PC-9 (cell line): ENCODE data around the gene FGF9. TPM values are rescaled to one million over a fixed set of nuclear protein-coding genes. Genes with fewer than 3 reads are reported as not detected.

Source experiments
- BruUV-seq: library from RNA; stranded (reverse); fragments of 400-500 nt; replicated peaks from 2 replicates; lab custom pipeline; 2021; lab: Mats Ljungman, UMichigan
- CTCF ChIA-PET: fragments of 300-600 bp; sonication (Branson Sonifier 250); formaldehyde crosslinking; loops from one replicate; lab custom pipeline; 2022; ENCODE audit warnings: antibody characterized with exemption; lab: Charles Lee
- POLR2A ChIA-PET: fragments of 300-600 bp; sonication (Branson Sonifier 250); formaldehyde crosslinking; loops from one replicate; lab custom pipeline; 2022; ENCODE audit warnings: antibody characterized with exemption; ENCODE audit not compliant: unreplicated experiment; lab: Charles Lee
- DNase-seq, 2 experiments: peaks; one replicate each; pipeline versions ENCODE4 v3.0.0 to v3.0.0-alpha.2; 2015 to 2022; ENCODE audit warnings: mixed read lengths in 1 of 2
- H2AFZ ChIP-seq: fragments of 200-600 bp; sonication (generic); 2 replicates; pipeline ENCODE4 v1.8.1; 2017; ENCODE audit warnings: antibody characterized with exemption
- H3F3A ChIP-seq: fragments of 200-600 bp; sonication (generic); 2 replicates; pipeline ENCODE4 v1.8.1; 2017; ENCODE audit warnings: antibody characterized with exemption, mild to moderate bottlenecking, low read depth; ENCODE audit not compliant: insufficient read depth
- H3K27ac ChIP-seq: fragments of 200-600 bp; sonication (generic); 2 replicates; pipeline ENCODE4 v1.6.1; 2016; ENCODE audit warnings: mixed run types
- H3K27me3 ChIP-seq: fragments of 200-600 bp; sonication (generic); 2 replicates; pipeline ENCODE4 v1.6.1; 2016; ENCODE audit warnings: low read depth, mixed run types; ENCODE audit not compliant: insufficient read depth
- H3K36me3 ChIP-seq: fragments of 200-600 bp; sonication (generic); 2 replicates; pipeline ENCODE4 v1.6.1; 2016; ENCODE audit warnings: low read depth, mixed run types
- H3K4me1 ChIP-seq: fragments of 200-600 bp; sonication (generic); replicated peaks from 2 replicates; pipeline ENCODE4 v1.6.1; 2016; ENCODE audit warnings: mixed run types; ENCODE audit not compliant: insufficient read depth
- H3K4me2 ChIP-seq: fragments of 200-600 bp; sonication (generic); 2 replicates; pipeline ENCODE4 v1.6.1; 2017; ENCODE audit warnings: mixed run types
- H3K4me3 ChIP-seq: fragments of 200-600 bp; sonication (generic); 2 replicates; pipeline ENCODE4 v1.6.1; 2016; ENCODE audit warnings: mixed run types
- H3K79me2 ChIP-seq: fragments of 200-600 bp; sonication (generic); 2 replicates; pipeline ENCODE4 v1.6.1; 2017; ENCODE audit warnings: low read depth, mixed run types
- H3K9me2 ChIP-seq: fragments of 200-600 bp; sonication (generic); 2 replicates; pipeline ENCODE4 v1.8.1; 2017; ENCODE audit warnings: mild to moderate bottlenecking; ENCODE audit not compliant: insufficient read depth
- H3K9me3 ChIP-seq: fragments of 200-600 bp; sonication (generic); 2 replicates; pipeline ENCODE4 v1.8.1; 2016; ENCODE audit warnings: low read depth; ENCODE audit not compliant: insufficient read depth
- H4K20me1 ChIP-seq: fragments of 200-600 bp; sonication (generic); 2 replicates; pipeline ENCODE4 v1.8.1; 2017; ENCODE audit not compliant: insufficient read depth
- CTCF ChIP-seq: fragments of 200-600 bp; sonication (generic); conservative IDR thresholded peaks from 2 replicates; pipeline ENCODE4 v1.6.1; 2017; ENCODE audit warnings: mixed run types, antibody characterized with exemption, mild to moderate bottlenecking, moderate library complexity
- EZH2 ChIP-seq: fragments of 200-600 bp; sonication (generic); IDR thresholded peaks from 2 replicates; pipeline ENCODE4 v1.8.0; 2017; ENCODE audit warnings: antibody characterized with exemption, low read depth
- intact Hi-C: fragments of 100-400 bp; cut with micrococcal nuclease; formaldehyde crosslinking; loops from one replicate; pipeline ENCODE4 v1.10.0; 2022; ENCODE audit not compliant: unreplicated experiment
- total RNA-seq: library from RNA; stranded (reverse); gene quantifications from 2 replicates; pipeline ENCODE4 v1.2.3, GENCODE V29; 2021

Gene FGF9
- total RNA-seq, 1 experiment from 2014 or later, result not detected

GRCh38 chr13:21691500-21691899, 20.6 kb downstream of the FGF9 start:
- intact Hi-C loops, result no loop called here
- no peak overlapping the region for H3K4me3 ChIP-seq
- H3K36me3 ChIP-seq, result no peaks in the 10 kb centered on the region
- H3K4me2 ChIP-seq, result no peak overlapping the region
- no peaks in the 10 kb centered on the region for H3K9me2 ChIP-seq
- ChIA-PET CTCF (no interaction called here), POLR2A (no interaction called here)
- H3K9me3 ChIP-seq, result no peaks in the 10 kb centered on the region
- no peak for TF ChIP-seq CTCF
- TF ChIP-seq EZH2, result no peak
- no peaks in the 10 kb centered on the region for H4K20me1 ChIP-seq
- H3F3A ChIP-seq, result no peaks in the 10 kb centered on the region
- no peaks in the 10 kb centered on the region for H3K4me1 ChIP-seq
- H3K27ac ChIP-seq, result no peak overlapping the region
- H3K27me3 ChIP-seq, result peaks cover 95% of the 10 kb centered on the region
- no TSS peak for BruUV-seq
- no peak for DNase-seq
- H2AFZ ChIP-seq, result no peak overlapping the region
- H3K79me2 ChIP-seq, result no peaks in the 10 kb centered on the region

- Histone ChIP-seq H3K27ac (no peak overlapping the region), H2AFZ (no peak overlapping the region), H3K36me3 (no peaks in the 10 kb centered on the region), H3K4me2 (no peak overlapping the region), H3F3A (no peaks in the 10 kb centered on the region), H3K79me2 (no peaks in the 10 kb centered on the region), H3K4me1 (no peaks in the 10 kb centered on the region), H3K27me3 (peaks cover 95% of the 10 kb centered on the region), H3K4me3 (no peak overlapping the region), H3K9me2 (no peaks in the 10 kb centered on the region), H3K9me3 (no peaks in the 10 kb centered on the region), H4K20me1 (no peaks in the 10 kb centered on the region)
- ChIA-PET POLR2A (no interaction called here), CTCF (no interaction called here)
- no TSS peak for BruUV-seq
- intact Hi-C loops, result no loop called here
- no peak for DNase-seq
- no peak for TF ChIP-seq CTCF
- TF ChIP-seq EZH2, result no peak
These were observed 21.1 kb downstream of the FGF9 start for GRCh38 chr13:21691928-21692327.

GRCh38 chr13:21694831-21695230, 24.0 kb downstream of the FGF9 start:
- no peak for DNase-seq
- CTCF ChIA-PET, result no interaction called here
- no peak overlapping the region for H3K27ac ChIP-seq
- no peaks in the 10 kb centered on the region for H3K36me3 ChIP-seq
- no peaks in the 10 kb centered on the region for H3K79me2 ChIP-seq
- H3F3A ChIP-seq, result no peaks in the 10 kb centered on the region
- H4K20me1 ChIP-seq, result no peaks in the 10 kb centered on the region
- H3K4me1 ChIP-seq, result no peaks in the 10 kb centered on the region
- H3K9me2 ChIP-seq, result no peaks in the 10 kb centered on the region
- POLR2A ChIA-PET, result no interaction called here
- H3K9me3 ChIP-seq, result no peaks in the 10 kb centered on the region
- intact Hi-C loops, result no loop called here
- H2AFZ ChIP-seq, result no peak overlapping the region
- H3K4me3 ChIP-seq, result no peak overlapping the region
- no peak for TF ChIP-seq CTCF
- TF ChIP-seq EZH2, result no peak
- H3K4me2 ChIP-seq, result no peak overlapping the region
- peaks cover 95% of the 10 kb centered on the region for H3K27me3 ChIP-seq
- no TSS peak for BruUV-seq
